Left lung (tissue), 10 donors: ENCODE data around the gene DLL1. TPM values are rescaled to one million over a fixed set of nuclear protein-coding genes. Genes with fewer than 3 reads are reported as not detected.

Experiments
- ATAC-seq: fragments of 200-7000 bp; cut with Tn5 transposase; one replicate; pipeline ENCODE4 v1.9.1; 2020; ENCODE audit warnings: moderate library complexity
- DNase-seq, 4 donors: peaks; one replicate each; pipeline ENCODE4 v3.0.0-alpha.2; 2013 to 2020
- H3K27ac ChIP-seq, 2 donors: fragments of 200-600 bp; sonication (generic) in 1 of 2; one replicate each; pipeline versions ENCODE4 v1.5.0 to v1.8.0; 2020 to 2021
- H3K27me3 ChIP-seq, 2 donors: fragments of 200-600 bp; sonication (generic) in 1 of 2; one replicate each; pipeline versions ENCODE4 v1.5.0 to v1.8.0; 2020 to 2021
- H3K36me3 ChIP-seq, 2 donors: fragments of 200-600 bp; sonication (generic) in 1 of 2; one replicate each; pipeline versions ENCODE4 v1.5.0 to v1.8.0; 2020 to 2021
- H3K4me1 ChIP-seq, 2 donors: fragments of 200-600 bp; one replicate each; pipeline ENCODE4 v1.8.0; 2021
- H3K4me3 ChIP-seq, 2 donors: fragments of 200-600 bp; sonication (generic) in 1 of 2; one replicate each; pipeline versions ENCODE4 v1.5.0 to v1.8.0; 2020 to 2021; ENCODE audit warnings: mild to moderate bottlenecking in 1 of 2
- H3K9me3 ChIP-seq, 2 donors: fragments of 200-600 bp; sonication (generic) in 1 of 2; one replicate each; pipeline versions ENCODE4 v1.5.0 to v1.8.0; 2020 to 2021
- intact Hi-C, 2 donors: fragments of 100-400 bp; cut with DNase I; formaldehyde crosslinking; loops; one replicate each; pipeline versions ENCODE4 v1.11.2 to v1.14.2; 2022
- polyA plus RNA-seq, 6 donors: library from polyadenylated mRNA; unstranded; fragments of 120-200 nt; gene quantifications; one replicate each; pipeline ENCODE4 v1.2.1, GENCODE V29; 2013; ENCODE audit not compliant: insufficient read length in 6 of 6
- total RNA-seq, 2 donors: library from RNA; stranded (reverse); fragmentation: NEBNext Ultra II Directional; extraction: Animal tissue kit (Norgen Biotek cat#: 25700); gene quantifications; one replicate each; pipeline ENCODE4 v1.2.1, GENCODE V29; 2021
- TF ChIP-seq, protein P1 (sequence below), 2 donors: fragments of 200-600 bp; sonication (generic) in 1 of 2; IDR thresholded peaks; one replicate each; pipeline versions ENCODE4 v1.5.0 to v1.8.0; 2021; ENCODE audit warnings: antibody characterized with exemption in 2 of 2
- donor health status: DM: no; HTN: yes; CAD: no.
- donor health status: DM: no; HTN: no; CAD: no.

DLL1 gene
- total and polyA plus RNA-seq, 8 donors = 6.3 to 12.8 (median 10.2) TPM

DNA sequence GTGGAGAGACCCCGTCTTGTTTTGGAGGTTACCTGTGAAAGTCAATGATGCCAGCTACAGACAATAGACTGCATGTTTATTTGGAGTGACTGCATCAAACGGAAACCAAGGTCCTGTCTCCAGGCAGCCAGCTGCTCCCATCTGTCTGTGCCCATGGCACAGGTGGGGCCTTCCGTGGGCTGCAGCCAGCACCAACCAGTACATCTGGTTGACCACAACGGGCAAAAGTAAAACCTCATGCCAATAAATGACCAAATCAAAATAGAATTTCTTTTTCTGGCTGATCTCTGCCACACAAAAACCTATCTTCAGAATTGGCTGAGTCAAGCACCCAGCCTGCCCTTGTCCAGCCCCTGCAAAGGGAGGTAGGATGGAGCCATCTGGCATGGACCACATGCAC is 33.5 kb downstream of the DLL1 start:
- Histone ChIP-seq H3K27me3 (peaks cover 0 to 22% of the 10 kb centered on the region in 2 donors), H3K4me3 (no peak overlapping the region), H3K4me1 (no peaks in the 10 kb centered on the region), H3K36me3 (no peaks in the 10 kb centered on the region), H3K9me3 (no peaks in the 10 kb centered on the region), H3K27ac (no peak overlapping the region)
- ATAC-seq (no peak), DNase-seq (peak in 1 of 4 donors; percentile 16)
- intact Hi-C loops = no loop called here
- TF ChIP-seq, protein P1, sequence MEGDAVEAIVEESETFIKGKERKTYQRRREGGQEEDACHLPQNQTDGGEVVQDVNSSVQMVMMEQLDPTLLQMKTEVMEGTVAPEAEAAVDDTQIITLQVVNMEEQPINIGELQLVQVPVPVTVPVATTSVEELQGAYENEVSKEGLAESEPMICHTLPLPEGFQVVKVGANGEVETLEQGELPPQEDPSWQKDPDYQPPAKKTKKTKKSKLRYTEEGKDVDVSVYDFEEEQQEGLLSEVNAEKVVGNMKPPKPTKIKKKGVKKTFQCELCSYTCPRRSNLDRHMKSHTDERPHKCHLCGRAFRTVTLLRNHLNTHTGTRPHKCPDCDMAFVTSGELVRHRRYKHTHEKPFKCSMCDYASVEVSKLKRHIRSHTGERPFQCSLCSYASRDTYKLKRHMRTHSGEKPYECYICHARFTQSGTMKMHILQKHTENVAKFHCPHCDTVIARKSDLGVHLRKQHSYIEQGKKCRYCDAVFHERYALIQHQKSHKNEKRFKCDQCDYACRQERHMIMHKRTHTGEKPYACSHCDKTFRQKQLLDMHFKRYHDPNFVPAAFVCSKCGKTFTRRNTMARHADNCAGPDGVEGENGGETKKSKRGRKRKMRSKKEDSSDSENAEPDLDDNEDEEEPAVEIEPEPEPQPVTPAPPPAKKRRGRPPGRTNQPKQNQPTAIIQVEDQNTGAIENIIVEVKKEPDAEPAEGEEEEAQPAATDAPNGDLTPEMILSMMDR (IDR thresholded peaks at IDR 0.05) = no peak

DNA sequence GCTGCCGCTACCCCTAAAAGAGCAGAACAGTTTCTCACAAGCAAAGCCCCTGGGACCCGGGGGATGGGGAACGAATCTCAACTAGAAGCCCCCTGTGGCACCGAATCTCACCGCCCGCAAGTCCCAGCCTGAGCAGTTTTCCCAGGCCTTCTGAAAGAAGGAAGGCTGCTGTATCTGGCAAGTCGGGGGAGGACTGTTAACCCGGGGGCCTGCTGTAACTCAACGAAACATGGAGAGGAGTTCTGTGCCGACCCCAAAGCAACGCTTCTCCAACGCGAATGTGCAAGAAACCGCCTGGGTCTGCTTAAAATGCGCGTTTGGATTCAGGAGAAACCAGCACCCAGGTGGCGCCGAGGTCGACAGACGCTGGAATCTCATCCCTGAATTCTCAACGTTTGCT is 34.2 kb downstream of the DLL1 start:
- Histone ChIP-seq H3K4me3 (no peak overlapping the region), H3K9me3 (no peaks in the 10 kb centered on the region), H3K27me3 (peaks cover 0 to 17% of the 10 kb centered on the region in 2 donors), H3K4me1 (no peaks in the 10 kb centered on the region), H3K27ac (no peak overlapping the region), H3K36me3 (no peaks in the 10 kb centered on the region)
- ATAC-seq (no peak), DNase-seq (no peak)
- intact Hi-C loops = no loop called here
- TF ChIP-seq, protein P1 (IDR thresholded peaks at IDR 0.05) = no peak

DNA sequence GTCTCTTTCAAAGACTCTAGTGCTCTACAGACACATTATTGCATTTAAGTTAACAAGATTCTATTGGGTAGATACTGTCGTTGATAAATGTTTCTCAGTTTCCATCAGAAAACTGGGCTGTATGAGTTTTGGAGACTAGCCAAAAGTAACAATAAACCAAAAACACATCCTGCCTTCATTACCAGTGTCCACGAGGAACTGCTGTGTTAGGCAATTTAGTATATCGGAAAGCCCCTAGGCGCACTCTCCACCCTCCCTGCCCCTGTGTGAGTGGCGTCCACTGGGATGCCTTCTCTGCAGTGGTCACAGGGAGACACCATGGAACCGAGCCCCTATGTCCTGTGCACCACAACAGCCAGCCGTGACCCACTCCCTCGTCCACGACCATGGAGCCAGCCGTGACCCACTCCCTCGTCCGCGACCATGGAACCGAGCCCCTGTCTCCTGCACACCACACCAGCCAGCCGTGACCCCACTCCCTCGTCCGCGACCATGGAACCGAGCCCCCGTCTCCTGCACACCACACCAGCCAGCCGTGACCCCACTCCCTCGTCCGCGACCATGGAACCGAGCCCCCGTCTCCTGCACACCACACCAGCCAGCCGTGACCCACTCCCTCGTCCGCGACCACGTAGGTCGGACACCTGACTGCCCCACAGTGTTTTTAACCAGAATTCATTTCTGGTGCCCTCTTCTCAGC is 35.3 kb downstream of the DLL1 start:
- Histone ChIP-seq H3K27ac (no peak overlapping the region), H3K27me3 (peaks cover 0 to 13% of the 10 kb centered on the region in 2 donors), H3K36me3 (no peaks in the 10 kb centered on the region), H3K4me1 (no peaks in the 10 kb centered on the region), H3K4me3 (no peak overlapping the region), H3K9me3 (no peaks in the 10 kb centered on the region)
- no peak for DNase-seq
- ATAC-seq = no peak
- TF ChIP-seq, protein P1 (IDR thresholded peaks at IDR 0.05) = no peak
- intact Hi-C loops = no loop called here

DNA sequence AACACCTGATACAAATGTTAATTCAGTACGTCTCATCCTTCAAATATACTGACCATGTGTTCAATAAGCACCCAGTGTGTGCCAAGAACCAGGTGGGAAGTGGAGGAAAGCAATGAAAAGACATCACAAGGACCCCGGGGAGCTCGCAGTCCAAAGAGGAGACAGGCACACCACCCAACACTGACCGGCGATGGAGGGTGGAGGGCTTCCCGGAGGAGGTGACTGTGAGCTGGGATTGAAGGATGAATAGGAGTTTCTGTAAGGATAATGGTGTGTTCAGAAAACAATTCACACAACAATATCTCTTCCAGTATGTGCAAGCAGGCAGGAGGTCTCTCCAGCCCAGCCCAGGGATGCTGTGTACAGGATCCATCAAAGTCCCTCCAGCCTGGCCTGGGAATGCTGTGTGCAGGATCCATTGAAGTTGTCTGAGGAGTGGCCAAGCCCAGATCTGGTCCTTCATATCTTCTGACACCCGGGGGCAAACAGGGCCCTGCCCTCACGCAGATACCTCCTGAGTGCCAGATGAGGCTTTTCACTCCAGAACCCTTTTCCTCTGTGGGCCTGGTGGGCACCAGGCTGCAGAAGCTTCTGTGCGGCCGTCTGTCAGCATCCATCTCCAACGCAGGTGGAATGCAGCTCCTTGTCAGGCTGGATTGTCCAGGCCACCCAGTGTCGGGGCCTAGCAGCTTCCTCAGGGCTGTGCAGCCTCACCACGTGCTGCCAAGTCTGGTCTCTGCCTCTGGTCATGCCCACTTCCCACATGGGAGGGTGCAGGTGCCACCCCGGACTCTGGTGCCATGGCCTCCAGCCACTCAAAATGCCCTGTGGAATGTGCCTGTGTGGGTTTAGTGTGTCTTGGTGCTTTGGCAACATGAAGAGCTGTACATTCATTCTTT is 36.3 kb downstream of the DLL1 start:
- H3K9me3 ChIP-seq = no peaks in the 10 kb centered on the region
- intact Hi-C loops = no loop called here
- ATAC-seq (no peak), DNase-seq (peak in 1 of 4 donors; percentile 54)
- peaks cover 0 to 12% of the 10 kb centered on the region in 2 donors for H3K27me3 ChIP-seq
- no peak overlapping the region for H3K4me3 ChIP-seq
- no peaks in the 10 kb centered on the region for H3K4me1 ChIP-seq
- no peaks in the 10 kb centered on the region for H3K36me3 ChIP-seq
- no peak overlapping the region for H3K27ac ChIP-seq
- TF ChIP-seq, protein P1 (IDR thresholded peaks at IDR 0.05) = no peak

DNA sequence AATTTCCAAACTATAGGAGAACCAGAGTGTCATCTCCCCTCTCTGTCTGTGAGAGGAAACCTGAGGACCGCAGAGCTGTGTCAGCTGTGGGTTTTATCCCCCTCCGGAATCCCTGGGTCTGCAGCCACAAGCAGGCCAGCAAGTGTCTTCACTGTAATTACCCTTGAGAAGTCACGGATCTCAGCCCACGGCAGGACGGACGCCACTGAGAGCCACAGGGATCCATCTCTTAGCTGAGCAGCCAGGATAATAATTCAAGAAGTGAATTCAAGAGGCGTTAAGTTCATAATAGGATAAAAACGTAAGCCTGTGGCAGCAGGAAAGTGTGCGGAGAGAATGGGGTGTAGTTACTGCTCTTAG is 37.0 kb downstream of the DLL1 start:
- Histone ChIP-seq H3K4me3 (no peak overlapping the region), H3K9me3 (no peaks in the 10 kb centered on the region), H3K27ac (no peak overlapping the region), H3K4me1 (no peaks in the 10 kb centered on the region), H3K36me3 (no peaks in the 10 kb centered on the region), H3K27me3 (peaks cover 0 to 16% of the 10 kb centered on the region in 2 donors)
- intact Hi-C loops = no loop called here
- DNase-seq (peak in 1 of 4 donors; percentile 39), ATAC-seq (no peak)
- TF ChIP-seq, protein P1 (IDR thresholded peaks at IDR 0.05) = no peak
